NCI-H69 (cell line): ENCODE results near the gene PRG3.
"Not testable (repeated sequence)": the region's sequence is repeated elsewhere in the genome, so short reads cannot be mapped to it uniquely, and the experiment has no call there.

Experiments used
- DNase-seq: peaks from one replicate; lab custom pipeline; 2025; lab: John Stamatoyannopoulos, UW

The PRG3 gene

DNA sequence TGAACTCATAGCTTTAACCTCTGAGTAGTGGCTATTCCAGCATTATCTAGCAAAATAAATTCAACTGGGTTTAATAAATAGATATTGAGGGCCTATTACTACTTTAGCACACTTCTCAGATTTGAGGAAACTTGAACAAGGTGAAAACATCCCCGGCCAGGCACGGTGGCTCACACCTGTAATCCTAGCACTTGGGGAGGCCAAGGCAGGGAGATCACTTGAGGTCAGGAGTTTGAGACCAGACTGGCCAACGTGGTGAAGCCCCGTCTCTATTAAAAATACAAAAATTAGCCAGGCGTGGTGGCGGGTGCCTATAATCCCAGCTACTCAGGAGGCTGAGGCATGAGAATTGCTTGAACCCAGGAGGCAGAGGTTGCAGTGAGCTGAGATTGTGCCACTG, 44.1 kb downstream of the PRG3 start:
- DNase-seq = not testable (repeated sequence)

DNA sequence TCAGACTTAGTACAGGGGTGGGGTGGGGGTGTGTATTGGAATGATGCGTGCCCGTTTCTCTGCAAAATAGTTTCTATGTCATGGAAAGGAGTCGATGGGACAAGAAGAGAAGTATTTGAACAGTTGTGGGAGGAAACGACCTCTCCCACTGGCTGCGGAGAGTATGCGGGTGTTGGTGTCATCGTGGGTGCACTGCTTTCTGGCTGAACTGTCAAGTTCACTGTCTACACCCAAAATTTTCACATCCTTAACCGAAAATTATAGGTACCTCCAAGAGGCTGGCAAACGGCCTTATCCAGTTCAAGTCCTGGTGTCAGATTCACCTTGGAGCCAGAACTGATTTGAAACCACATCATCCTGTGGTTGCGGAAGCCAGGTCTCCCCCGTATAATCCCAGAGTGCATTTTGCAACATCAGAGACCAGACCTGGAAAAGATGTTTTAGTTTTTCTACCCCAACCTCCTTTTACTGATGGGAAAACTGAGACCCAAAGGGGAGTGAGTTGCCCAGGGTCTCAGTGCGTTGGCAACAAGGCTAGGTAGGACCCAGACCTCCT, 44.8 kb downstream of the PRG3 start:
- DNase-seq = peak; percentile 43

DNA sequence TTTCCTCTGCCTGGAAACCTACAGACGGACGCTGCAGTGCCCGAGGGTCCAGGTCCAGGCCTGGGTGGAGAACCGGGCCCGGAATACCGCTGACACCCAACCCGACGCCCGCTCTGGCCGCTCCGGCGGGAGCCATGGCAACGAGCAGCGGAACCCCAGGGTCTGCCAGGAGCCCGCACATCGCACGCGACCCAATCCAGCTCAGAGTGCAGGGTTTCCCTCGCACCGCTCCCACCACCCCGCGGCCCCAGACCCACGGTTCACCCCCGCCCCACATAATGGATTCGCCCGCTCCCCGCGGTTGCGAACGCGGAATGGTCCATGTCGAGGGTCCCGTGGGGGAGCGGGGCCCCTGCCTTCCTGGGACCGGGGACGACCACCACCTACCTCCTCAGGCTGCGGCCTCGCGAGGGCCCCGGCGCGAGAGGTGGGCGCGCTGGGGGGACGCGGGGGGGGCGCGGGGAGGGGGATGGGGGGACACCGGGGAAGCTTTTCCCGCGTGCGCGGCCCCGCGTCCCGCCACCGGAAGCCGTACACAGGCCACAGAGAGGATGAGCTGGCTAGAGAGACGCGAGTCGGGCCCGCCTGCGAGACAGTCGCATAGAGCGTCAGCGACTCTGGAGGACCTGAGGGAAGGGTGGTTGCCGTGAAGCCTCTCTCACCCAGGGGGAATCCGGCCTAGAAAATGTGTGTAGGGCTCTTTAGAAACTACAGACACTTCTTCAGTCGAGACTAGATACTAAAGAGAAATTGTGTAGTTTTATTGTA, 45.4 kb downstream of the PRG3 start, which contains the start of gene SSRP1:
Gene SSRP1, minus strand, starts transcription at position 550 of the 768 bp plus-strand sequence. CDS start 771 bp downstream, outside the sequence.
- DNase-seq = peak; percentile 97

DNA sequence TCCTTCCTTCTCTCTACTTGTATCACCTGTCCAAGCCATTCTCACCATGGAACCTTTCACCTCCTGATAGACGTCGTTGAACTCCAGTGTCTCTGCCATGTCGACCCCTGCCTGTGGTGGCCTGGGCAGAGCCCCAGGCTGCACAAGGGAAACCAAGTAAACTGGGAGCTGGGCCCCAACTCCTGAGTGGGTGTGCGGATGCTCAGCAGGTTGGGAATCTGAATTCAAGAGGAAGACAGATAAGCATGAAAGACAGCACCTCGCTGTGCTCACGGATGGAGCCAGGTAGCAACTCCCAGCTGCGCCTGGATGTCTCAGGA, 46.0 kb downstream of the PRG3 start:
- DNase-seq = no peak

DNA sequence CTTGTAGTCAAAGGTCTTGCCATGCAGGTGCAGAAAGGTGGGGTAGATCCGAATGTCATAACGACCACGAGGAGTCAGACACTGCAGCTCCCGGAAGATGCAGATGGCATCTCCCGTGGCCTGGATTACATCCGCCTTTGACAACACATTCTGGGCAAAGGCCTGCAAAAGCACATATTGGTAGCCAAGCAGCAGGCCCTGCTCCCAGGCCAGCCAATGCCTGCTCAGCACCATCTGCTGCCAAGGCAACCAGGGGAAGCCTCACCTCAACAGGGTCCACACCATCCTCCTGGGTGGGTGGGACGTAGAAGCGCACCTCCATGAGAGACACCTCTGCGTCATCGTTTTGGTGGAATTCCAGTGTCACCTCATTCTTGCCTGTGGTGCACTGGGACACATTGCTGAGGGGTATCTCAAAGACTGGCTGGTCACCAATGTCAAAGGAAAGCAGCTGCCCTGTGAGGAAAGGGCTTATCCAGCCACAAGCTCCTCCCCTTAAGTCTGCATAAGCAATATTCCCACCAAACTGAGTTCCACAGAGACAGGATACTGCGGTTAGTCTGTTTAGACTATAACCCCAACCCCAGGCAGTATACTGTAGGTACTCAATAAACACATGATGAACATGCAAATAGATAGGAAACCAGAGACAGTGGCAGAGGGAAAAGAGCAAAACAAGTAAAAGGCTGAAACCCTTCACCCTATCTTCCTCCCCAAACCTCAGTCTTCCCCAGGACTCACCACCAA, 48.1 kb downstream of the PRG3 start:
- DNase-seq = no peak

DNA sequence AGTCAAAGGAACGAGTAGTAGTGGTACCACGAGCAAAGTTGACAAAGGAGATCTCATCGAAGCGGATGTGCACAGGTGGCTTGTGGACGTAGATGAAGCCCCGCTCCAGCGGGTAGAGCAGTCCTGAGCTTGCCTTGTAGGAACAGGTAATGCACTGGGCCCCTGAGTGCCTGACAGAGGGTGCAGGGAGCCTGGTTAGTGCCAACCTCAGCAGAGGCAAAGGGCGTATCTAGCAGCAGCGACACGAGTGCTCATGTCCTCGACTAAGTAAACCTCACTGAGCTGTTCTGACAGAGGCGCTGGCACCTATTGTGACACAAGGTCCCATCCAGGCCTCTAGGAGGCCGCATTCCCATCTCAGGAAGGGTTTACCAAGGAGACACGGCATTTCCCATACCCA, 49.2 kb downstream of the PRG3 start:
- DNase-seq = no peak

DNA sequence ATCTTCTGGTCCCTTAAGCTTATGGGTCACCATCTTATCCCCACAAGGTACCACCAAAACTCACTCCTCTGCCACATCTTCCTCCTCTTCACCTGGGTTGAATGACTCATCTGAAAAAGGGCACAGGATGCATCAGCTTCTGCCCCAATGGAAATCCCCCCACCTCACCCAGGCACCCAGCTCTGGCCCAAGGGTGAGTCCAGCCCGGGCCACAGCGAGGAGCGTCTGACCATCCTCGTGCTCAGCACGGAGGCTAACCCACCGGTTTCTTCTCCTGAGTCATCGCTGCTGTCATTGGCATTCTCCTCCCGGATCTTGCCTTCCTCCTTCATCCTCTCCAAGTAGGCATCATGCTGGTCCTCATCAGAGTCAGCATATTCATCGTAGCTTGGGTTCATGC, 50.9 kb downstream of the PRG3 start:
- DNase-seq = no peak

DNA sequence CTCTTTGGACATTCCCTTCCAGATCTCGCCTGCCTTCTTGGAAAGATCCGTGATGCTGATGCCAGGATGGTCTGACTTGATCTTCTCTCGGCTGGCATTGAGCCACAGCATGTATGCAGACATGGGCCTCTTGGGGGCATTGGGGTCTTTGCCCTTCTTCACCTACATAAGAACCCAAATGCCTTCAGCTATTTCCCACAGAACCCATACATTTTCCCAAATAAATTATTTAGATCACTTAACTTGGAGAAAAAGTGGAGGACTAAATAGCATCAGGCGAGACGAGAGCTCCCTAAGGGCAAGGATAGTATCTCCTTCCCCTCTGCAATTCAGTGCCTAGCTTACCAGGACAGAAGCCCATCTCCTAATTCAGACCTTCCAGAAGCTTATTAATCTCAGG, 53.2 kb downstream of the PRG3 start:
- no peak for DNase-seq
